ENCODE data around the gene PSMC3. TPM values are rescaled to one million over a fixed set of nuclear protein-coding genes. Genes with fewer than 3 reads are reported as not detected.
A peak's percentile ranks its signal among the peaks of the same experiment; 100 is the strongest.

The PSMC3 gene
- total and polyA plus RNA-seq, 2 experiments from 2014 or later: 103 to 142 TPM

GRCh38 chr11:47468598-47469214 lies 42.5 kb upstream of the PSMC3 start:
- DNase-seq (ENCODE audit: low spot score): no peak
- H3K9me3 ChIP-seq (ENCODE audit: low read depth): no peaks in the 10 kb centered on the region
- H2AFZ ChIP-seq: no peak overlapping the region
- H3K9me2 ChIP-seq (replicated peaks; ENCODE audit: insufficient read depth): no peaks in the 10 kb centered on the region
- 73% methylated on average over 8 of the region's 8 CpGs for WGBS (ENCODE audit: low lambda C conversion rate, missing lambda C conversion rate)
- no peaks in the 10 kb centered on the region for H3K4me1 ChIP-seq (ENCODE audit: insufficient read depth)
- no peaks in the 10 kb centered on the region for H3K36me3 ChIP-seq (replicated peaks; ENCODE audit: insufficient read depth, low read depth)
- peaks cover 4% of the 10 kb centered on the region for H4K20me1 ChIP-seq (ENCODE audit: insufficient read depth, poor library complexity, severe bottlenecking)
- no peaks in the 10 kb centered on the region for H3K27me3 ChIP-seq
- no peak overlapping the region for H3K4me2 ChIP-seq
- peaks cover 22% of the 10 kb centered on the region for H3K79me2 ChIP-seq
- TF ChIP-seq EZH2 (IDR thresholded peaks at IDR 0.05; ENCODE audit: borderline replicate concordance) (no peak), CTCF (IDR thresholded peaks at IDR 0.05; ENCODE audit: poor library complexity) (no peak), EZH2phosphoT487 (IDR thresholded peaks at IDR 0.05; ENCODE audit: low read depth, severe bottlenecking, unreplicated experiment) (no peak)
- H3K4me3 ChIP-seq: no peak overlapping the region
- peak overlapping the region; percentile 27 for H3K27ac ChIP-seq

GRCh38 chr11:47467357-47467756 lies 41.1 kb upstream of the PSMC3 start:
- H3K9me2 ChIP-seq (replicated peaks; ENCODE audit: insufficient read depth): no peaks in the 10 kb centered on the region
- peaks cover 22% of the 10 kb centered on the region for H3K79me2 ChIP-seq
- WGBS (ENCODE audit: low lambda C conversion rate, missing lambda C conversion rate): 87% methylated on average over 7 of the region's 7 CpGs
- H3K27ac ChIP-seq: no peak overlapping the region
- no peak overlapping the region for H2AFZ ChIP-seq
- TF ChIP-seq CTCF (IDR thresholded peaks at IDR 0.05; ENCODE audit: poor library complexity) (no peak), EZH2phosphoT487 (IDR thresholded peaks at IDR 0.05; ENCODE audit: low read depth, severe bottlenecking, unreplicated experiment) (no peak), EZH2 (IDR thresholded peaks at IDR 0.05; ENCODE audit: borderline replicate concordance) (no peak)
- no peak for DNase-seq (ENCODE audit: low spot score)
- H3K36me3 ChIP-seq (replicated peaks; ENCODE audit: insufficient read depth, low read depth): no peaks in the 10 kb centered on the region
- H3K27me3 ChIP-seq: no peaks in the 10 kb centered on the region
- peaks cover 4% of the 10 kb centered on the region for H4K20me1 ChIP-seq (ENCODE audit: insufficient read depth, poor library complexity, severe bottlenecking)
- H3K4me1 ChIP-seq (ENCODE audit: insufficient read depth): no peaks in the 10 kb centered on the region
- H3K4me2 ChIP-seq: no peak overlapping the region
- H3K4me3 ChIP-seq: no peak overlapping the region
- no peaks in the 10 kb centered on the region for H3K9me3 ChIP-seq (ENCODE audit: low read depth)

GRCh38 chr11:47466701-47467250 lies 40.5 kb upstream of the PSMC3 start:
- no peaks in the 10 kb centered on the region for H3K9me2 ChIP-seq (replicated peaks; ENCODE audit: insufficient read depth)
- H4K20me1 ChIP-seq (ENCODE audit: insufficient read depth, poor library complexity, severe bottlenecking): peaks cover 4% of the 10 kb centered on the region
- H3K79me2 ChIP-seq: peaks cover 22% of the 10 kb centered on the region
- no peak for DNase-seq (ENCODE audit: low spot score)
- TF ChIP-seq EZH2phosphoT487 (IDR thresholded peaks at IDR 0.05; ENCODE audit: low read depth, severe bottlenecking, unreplicated experiment) (no peak), EZH2 (IDR thresholded peaks at IDR 0.05; ENCODE audit: borderline replicate concordance) (no peak), CTCF (IDR thresholded peaks at IDR 0.05; ENCODE audit: poor library complexity) (no peak)
- H3K4me2 ChIP-seq: no peak overlapping the region
- H3K27me3 ChIP-seq: no peaks in the 10 kb centered on the region
- H3K4me1 ChIP-seq (ENCODE audit: insufficient read depth): no peaks in the 10 kb centered on the region
- no peak overlapping the region for H2AFZ ChIP-seq
- H3K4me3 ChIP-seq: no peak overlapping the region
- 81% methylated on average over 4 of the region's 4 CpGs for WGBS (ENCODE audit: low lambda C conversion rate, missing lambda C conversion rate)
- H3K27ac ChIP-seq: peak overlapping the region; percentile 20
- H3K36me3 ChIP-seq (replicated peaks; ENCODE audit: insufficient read depth, low read depth): no peaks in the 10 kb centered on the region
- no peaks in the 10 kb centered on the region for H3K9me3 ChIP-seq (ENCODE audit: low read depth)
